ENCODE data around the gene CSE1L.
"Not testable (repeated sequence)": the region's sequence is repeated elsewhere in the genome, so short reads cannot be mapped to it uniquely, and the experiment has no call there.

The CSE1L gene

DNA sequence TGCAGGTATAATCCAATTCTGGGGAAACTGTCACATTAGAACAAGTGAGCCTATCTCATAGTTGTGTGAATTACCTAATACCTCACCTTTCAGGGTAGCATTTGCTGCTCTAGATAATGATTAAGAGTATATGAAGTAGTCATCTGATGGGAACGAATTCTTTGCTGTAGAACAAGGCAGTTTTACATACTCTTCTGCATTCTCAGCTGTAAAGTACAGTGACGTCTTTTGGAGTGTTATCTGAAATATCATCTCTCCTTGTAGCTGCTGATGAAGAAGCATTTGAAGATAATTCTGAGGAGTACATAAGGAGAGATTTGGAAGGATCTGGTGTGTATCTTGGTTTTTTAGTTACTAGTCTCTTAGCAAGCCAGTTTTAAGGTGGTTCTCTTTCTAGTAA, 28.4 kb downstream of the CSE1L start:
- DNase-seq = no peak

DNA sequence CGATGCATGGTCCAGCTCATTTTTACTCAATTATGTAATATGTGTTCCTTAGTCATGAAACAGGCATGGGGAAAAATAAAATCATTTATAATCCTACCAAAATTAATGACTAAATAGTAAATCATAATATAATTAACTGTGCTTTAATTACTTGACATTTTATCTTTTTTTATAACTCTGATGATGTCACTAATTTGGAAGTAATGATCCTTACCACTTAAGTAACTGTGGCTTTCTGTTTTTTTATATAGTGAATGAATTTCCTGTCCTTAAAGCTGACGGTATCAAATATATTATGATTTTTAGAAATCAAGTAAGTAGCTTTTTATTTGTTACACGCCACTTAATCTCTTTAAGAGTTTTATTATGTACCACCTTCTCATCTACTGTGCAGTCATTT, 32.2 kb downstream of the CSE1L start:
- no peak for DNase-seq

DNA sequence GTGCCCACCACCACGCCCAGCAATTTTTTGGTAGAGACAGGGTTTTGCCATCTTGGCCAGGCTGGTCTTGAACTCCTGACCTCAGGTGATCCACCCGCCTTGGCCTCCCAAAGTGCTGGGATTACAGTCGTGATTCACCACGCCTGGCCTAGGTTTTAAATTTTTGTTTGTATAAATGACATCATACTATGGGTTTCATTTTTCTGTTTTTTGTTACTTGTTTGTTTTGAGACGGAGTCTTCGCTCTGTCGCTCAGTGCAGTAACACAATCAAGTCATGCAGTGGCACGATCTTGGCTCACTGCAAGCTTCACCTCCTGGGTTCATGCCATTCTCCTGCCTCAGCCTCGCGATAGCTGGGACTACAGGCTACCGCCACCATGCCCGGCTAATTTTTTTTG, 36.2 kb downstream of the CSE1L start:
- not testable (repeated sequence) for DNase-seq

DNA sequence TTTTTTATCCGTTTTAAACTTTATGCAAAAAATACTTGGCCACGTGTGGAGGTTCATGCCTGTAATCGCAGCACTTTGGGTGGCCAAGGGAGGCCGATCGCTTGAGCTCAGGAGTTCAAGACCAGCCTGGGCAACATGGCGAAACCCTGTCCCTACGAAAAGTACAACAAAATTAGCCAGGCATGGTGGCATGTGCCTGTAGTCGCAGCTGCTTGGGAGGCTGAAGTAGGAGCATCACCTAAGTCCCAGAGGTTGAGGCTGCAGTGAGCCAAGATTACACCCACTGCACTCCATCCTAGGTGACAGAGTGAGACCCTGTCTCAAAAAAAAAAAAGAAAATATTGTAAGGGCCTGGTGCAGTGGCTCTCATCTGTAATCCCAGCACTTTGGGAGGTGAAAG, 45.0 kb downstream of the CSE1L start:
- no peak for DNase-seq

DNA sequence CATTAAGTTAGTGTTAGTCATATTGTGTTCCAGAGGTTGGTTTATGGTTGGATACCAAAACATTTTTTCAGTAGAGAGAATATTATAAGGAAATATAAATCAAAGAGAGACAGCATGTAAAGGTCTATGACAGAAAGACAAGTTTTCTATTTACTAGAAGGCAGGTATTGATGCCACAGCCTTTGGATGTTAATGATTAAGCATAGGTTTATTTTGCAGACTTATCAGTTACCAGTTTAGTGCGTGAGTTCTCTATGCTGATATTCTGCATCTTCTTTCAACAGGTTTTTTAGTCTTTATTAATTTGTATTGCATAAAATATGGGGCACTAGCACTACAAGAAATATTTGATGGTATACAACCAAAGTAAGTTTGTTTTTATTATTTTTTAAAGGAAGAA, 45.6 kb downstream of the CSE1L start:
- DNase-seq = no peak

DNA sequence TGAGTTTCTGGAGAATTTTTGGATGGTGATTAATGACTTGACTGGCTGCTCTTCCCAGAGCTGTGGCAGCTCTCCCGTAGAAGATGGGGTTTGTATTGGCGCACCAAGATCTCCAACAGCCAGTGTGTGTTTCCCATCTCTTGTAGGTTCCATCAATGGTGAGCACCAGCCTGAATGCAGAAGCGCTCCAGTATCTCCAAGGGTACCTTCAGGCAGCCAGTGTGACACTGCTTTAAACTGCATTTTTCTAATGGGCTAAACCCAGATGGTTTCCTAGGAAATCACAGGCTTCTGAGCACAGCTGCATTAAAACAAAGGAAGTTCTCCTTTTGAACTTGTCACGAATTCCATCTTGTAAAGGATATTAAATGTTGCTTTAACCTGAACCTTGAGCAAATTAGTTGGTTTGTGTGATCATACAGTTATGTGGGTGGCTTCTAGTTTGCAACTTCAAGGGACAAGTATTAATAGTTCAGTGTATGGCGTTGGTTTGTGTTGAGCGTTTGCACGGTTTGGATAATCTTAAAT, 50.2 kb downstream of the CSE1L start:
- no peak for DNase-seq

DNA sequence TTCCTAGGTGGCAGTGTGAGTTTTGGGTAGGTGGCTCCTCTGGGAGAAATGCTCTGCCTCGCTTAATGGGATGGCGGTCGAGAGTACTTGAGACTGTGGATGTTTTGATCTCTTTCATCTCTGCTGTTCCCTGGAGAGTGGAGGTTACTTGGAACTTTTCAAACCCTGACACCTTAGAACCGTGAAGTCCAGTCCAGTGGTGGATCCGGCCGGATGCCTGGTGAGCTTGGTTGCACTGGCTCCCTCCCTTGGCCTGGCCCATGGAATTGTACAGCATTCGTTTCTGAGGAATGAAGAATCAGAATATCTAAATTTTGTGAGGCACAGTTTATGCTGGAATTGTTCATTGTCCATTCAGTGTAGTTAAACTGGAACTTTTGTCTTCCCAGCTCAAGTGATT, 51.0 kb downstream of the CSE1L start:
- DNase-seq = no peak

DNA sequence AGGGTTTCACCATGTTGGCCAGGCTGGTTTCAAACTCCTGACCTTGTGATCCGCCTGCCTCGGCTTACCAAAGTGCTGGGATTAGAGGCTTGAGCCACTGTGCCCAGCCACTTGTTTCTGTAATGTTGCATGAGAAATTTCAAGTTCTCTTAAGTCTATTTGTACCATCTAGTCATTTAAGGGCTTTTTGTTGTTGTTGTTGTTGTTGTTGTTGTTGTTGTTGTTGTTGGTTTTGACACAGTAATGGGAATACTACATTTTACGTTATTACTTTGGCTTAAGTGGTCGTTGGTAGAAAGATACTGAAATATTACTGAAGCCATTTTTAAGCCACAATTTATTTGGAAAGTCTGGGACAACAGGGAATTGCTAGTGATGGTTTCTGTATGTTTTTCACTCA, 52.0 kb downstream of the CSE1L start:
- DNase-seq = no peak

DNA sequence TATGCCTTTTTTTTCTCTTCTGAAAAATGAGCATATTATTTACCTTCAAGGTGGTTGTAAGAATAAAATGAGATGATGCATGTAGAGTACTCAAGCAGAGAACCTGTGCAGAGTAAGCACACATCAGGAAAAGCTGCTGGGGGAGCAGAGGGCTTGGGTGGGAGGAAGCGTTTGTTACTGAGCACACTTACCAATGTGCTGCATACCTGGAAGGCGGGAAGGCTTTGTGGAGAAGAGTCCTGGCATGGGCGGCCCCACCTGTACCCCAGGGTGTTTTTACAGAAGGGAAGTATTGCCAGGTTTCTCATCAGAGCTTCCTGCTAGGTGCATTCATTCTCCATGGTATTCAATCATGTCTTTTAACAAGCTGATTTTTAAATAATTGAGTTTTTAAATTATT, 52.9 kb downstream of the CSE1L start:
- DNase-seq = no peak

DNA sequence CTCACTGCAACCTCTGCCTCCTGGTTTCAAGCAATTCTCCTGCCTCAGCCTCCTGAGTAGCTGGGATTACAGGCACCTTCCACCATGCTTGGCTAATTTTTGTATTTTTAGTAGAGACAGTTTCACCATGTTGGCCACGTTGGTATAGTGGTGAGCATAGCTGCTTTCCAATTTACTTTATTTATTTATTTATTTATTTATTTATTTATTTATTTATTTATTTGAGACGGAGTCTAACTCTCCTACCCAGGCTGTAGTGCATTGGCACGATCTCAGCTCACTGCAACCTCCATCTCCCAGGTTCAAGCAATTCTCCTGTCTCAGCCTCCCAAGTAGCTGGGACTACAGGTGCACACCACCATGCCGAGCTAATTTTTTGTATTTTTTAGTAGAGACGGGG, 54.2 kb downstream of the CSE1L start:
- DNase-seq = not testable (repeated sequence)

DNA sequence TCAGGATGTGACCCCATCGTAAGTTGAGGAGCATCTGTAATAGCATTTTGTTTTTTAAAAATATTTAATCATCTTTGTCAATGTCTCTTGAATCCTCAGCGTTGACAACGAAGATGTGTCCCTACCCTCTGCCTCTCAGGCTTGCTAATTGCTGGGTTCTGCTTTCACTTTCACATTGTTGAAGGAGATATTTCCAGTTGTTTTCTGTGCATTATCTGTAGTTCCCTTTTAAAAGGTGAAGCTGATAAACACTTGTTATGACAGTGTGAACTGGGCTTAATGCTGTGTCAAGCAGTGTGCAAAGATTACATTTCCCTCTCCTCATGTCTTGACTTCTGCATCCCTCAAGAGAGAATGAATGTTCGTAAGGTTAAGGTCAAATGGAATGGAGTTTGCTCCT, 54.9 kb downstream of the CSE1L start:
- no peak for DNase-seq

DNA sequence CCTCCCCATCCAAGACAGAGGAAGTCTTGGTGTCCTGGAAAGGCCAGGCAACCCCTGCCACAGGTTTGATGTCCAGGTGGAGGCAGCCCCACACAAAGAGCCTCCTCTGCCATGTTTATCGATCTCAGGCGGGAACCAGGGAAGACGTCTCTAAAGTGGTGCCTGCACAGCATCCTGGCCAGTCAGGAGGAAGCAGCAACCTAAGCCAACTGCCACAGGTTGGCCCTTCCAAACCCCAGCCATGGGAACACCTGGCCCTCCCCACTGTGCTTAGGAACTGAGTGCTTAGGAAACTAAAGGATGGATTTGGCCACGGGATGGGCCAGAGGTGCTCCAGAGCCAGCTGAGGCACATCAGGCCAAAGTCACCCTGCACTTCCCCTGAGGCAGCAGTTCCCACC, 56.9 kb downstream of the CSE1L start:
- DNase-seq = no peak

DNA sequence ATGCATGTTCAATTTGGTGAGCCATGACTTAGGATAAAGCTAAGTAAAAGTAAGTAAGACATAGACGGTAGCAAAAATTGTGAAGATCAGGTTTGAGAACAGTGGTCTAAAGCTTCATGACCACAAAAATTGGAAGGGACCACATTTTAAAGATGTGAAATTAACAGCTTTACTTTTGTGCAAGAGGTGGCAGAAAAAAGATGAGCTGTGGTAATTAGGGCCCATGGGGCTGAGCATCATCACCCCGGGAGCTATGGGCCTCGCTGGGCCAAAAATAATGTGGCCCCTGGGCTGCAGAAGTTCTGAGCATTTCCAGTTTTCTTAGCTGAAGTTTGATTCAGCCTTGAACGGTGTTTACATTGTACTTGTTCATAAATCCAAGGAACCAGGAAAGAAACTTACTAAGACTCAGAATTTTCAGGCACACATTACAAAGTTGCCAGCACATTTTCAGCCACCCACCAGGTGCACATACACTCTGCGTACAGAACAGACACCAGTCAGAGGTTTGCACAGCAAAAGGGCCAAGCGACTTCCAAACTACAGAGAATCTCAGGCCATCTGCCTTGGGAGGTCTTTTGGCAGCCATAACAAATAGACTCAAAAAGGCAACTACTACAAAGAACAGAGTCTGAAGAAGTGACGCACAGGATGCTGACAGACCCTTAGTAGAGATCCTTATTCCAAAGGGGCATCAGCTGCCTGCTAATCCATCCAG, 57.7 kb downstream of the CSE1L start:
- no peak for DNase-seq

DNA sequence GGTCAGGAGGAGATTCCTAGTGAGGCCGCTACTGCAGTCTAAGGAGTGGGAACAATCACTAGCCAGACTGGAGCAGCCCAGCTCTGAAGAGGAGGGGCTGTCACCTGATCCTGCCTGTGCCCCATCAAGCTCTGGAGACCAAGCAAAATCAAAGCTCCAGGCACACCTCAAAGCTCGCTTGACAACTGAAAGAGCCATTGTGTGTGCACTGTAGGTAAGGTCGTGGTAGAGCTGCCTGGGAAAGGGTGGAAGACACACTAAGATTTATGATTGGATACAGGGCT, 58.2 kb downstream of the CSE1L start:
- DNase-seq = no peak

DNA sequence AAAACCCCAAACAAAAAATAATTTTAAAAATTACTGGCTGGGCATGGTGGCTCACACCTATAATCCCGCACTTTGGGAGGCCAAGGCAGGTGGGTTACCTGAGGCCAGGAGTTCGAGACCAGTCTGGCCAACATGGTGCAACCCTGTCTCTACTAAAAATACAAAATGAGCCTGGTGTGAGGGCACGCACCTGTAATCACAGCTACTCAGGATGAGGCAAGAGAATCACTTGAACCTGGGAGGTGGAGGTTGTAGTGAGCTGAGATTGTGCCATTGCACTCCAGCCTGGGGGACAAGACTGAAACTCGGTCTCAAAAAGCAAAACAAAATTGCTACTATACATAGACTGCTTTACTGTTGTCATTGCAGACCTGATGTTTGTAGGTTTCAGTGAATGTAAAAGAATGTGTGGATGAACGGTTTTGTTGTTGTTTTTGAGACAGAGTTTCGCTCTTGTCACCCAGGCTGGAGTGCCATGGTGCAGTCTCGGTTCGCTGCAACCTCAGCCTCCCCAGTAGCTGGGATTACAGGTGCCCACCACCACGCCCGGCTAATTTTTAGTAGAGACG, 59.0 kb downstream of the CSE1L start:
- DNase-seq = not testable (repeated sequence)

DNA sequence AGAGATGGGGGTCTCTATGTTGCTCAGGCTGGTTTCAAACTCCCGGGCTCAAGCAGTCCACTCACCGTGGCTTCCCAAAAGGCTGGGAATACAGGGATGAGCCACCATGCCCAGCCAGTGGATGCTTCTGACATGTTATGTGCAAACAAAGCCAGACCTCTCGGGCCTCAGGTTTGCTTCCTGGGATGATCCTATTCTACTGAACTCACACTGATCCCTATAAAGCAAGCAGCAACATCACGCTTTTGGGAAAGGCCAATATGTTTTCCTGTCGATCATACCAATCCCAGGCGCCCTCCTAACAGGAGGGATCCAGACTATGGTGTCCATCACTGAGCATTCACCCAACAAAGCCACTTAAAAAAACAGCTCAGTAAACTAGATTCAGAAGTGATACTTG, 60.2 kb downstream of the CSE1L start:
- no peak for DNase-seq

DNA sequence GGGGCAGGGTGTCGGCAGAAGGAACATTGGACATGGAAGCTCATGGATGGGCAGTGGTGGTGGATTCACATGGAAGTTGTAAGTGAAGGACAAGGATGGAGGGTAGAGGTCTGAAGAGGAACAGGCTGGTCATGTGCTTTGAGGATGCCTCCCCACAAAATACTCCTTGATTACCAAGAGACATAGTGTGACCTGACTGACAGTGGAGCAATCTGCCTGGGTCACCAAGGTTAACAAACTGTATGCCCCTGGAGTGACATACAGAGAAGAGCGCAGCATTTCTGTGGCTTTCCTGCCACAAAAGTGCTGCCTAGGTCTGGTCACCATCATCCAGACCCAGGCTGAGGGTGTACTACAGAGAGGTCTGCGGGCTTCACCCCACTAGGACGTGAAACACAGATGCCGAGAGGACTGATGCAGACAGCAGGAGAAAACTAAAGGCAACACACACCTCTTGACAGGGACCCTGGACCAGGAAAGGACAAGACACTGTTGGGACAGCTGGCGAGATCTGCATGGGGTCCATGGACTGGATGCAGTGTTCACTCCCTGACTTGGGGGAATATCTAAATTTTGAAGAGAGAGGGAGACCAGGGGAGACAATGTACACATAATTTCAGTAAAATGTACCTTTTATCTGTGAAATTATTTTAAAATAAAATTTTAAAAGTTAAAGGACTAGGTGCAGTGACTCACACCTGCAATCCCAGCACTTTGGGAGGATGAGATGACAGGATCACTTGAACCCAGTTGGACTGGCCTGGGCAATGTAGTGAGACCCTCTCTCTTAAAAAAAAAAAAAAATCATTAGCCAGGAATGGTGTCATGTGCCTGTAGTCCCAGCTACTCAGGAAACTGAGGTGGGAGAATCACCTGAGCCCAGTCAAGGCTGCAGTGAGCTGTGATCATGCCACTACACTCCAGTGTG, 64.9 kb downstream of the CSE1L start:
- DNase-seq = no peak

DNA sequence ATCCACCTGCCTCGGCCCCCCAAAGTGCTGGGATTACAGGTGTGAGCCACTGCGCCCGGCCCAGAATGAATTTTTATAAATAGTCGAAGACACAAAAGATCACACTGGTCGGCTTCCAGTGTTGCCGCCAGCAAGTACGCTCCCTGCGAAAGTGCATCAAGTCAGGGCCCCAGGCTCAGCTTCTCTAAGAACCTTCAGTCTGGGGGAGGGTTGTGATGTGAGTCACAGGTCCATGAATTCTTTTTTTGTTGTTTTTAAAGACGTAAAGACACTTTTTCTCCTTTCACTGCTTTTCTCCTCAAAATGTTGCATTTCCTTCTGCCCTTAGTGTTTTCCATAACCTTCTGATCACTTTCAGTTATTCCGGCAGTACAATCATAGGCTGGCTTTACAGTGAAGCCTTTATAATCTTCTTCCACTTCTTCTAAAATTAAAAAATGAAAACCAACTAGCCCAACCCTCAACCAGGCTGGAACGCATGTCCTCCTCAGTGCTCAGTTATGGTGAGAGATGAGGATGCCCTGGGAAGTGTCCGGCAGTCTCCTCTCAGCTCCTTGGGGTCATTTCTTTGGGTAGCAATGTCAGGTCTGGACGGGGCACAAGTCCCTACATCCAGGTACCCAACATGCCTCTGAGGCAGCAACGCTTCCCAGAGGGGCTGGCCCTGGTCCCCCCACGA, 66.6 kb downstream of the CSE1L start:
- no peak for DNase-seq

DNA sequence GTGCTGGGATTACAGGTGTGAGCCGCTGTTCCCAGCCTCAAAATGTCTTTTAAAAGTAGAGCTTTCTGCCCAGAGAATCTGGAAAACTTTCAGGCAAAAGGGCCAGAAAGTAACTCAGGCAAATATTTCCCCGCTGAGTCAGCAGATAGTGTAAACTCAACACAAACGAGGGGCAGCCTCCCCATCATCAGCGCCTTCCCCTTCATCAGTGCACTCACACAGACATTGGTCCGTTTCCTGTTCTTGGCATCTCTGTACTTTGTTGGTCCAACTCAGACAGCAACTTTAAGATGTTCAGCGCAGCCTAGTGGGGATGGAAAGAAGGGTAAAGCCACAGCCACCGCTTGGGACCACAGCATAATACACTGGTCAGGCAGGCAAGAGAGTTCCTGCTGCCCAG, 69.5 kb downstream of the CSE1L start:
- no peak for DNase-seq

DNA sequence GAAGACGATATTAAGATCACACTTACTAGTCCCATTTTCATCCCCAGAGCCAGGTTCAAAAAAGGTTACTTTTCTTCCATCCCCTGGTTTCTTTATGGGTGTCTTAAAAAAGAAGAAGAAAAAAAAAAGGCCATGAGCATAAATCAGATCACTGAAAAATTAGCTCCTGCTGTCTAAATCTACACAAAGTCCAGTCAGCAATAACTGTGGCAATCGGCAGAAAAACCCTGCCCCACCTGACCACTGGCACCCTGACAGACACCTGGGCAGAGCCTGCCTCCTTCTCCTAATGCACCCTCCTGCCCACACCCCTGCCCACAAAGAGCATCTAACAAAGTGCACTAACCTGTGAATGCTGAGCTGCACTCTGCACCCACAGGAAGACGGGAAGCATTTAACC, 72.2 kb downstream of the CSE1L start:
- DNase-seq = no peak

DNA sequence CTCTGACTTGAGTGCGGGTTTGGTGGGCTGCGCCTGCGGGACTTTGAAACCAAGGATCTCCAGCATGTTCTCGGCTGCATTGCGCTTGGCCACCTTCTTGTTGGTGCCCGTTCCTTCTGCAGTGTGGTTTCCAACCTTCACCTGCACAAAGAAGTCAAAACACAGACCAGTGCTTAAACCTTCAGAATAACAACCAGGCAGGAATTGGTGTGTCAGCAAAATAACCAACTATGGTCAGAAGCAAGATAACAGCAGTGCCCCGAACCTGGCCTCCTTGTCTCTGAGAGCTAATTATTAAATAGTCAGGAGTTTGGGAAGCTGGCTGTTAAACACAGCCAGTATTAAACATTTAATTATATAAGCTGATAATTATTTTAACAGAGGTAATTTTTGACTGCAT, 73.9 kb downstream of the CSE1L start:
- no peak for DNase-seq

DNA sequence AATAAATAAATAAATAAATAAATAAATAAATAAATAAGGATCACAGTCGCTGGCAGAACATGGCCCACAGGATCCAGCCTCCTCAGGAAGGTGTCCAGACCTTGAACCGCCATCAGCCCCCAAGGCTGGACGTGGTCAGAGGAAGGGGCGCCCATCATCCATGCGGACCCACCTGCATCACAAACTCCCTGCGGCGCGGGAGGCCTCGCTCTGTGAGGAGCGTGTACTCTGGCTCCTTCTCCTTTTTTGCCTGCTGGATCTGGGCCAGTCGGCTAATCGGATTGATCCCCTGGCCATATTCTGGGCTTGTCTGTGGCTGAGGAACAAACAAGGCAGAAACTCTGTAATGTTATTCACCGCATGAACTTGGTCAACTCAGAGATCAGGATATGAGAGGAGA, 76.8 kb downstream of the CSE1L start:
- DNase-seq = no peak

DNA sequence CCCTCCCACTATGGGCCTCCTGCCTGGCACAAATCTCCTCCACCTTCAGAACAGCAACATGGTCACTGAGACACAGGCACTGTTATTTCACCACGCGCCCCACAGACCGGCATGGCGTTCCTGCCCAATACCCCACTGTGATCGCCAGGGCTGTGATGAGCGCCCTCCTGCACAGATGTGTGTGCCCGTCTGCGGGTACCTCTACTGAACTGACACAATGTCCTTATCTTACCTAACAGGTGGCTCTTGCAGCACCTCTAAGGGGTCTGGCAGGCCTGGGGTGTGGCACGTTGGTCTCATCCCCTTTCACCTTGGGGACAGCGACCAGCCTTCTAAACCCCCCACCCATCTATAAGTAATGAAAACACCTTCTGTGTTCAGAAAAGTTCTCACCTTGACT, 77.9 kb downstream of the CSE1L start:
- no peak for DNase-seq

Measured in activated CD4-positive, alpha-beta T cell treated with anti-CD3 and anti-CD28 coated beads, Interleukin-2, amount 50 U/mL, for 16 hours (primary cell).